Skeletal muscle tissue (tissue), 4 donors: Measurements from ENCODE around the gene GPR3. TPM values are rescaled to one million over a fixed set of nuclear protein-coding genes. Genes with fewer than 3 reads are reported as not detected.
"Not testable (repeated sequence)": the region's sequence is repeated elsewhere in the genome, so short reads cannot be mapped to it uniquely, and the experiment has no call there.

Experiments
- H3K27ac ChIP-seq: one replicate; pipeline ENCODE4 v1.7.0; 2013; ENCODE audit warnings: mild to moderate bottlenecking, low read depth, low read length, inconsistent platforms
- H3K27me3 ChIP-seq, 3 donors: one replicate each; pipeline ENCODE4 v1.7.0; 2013; ENCODE audit warnings: low read length in 3 of 3; ENCODE audit not compliant: control insufficient read depth in 3 of 3, insufficient read depth in 3 of 3
- H3K36me3 ChIP-seq, 3 donors: one replicate each; pipeline ENCODE4 v1.7.0; 2013; ENCODE audit warnings: low read length in 3 of 3; ENCODE audit not compliant: control insufficient read depth in 3 of 3, insufficient read depth in 3 of 3
- H3K4me1 ChIP-seq, 3 donors: one replicate each; pipeline ENCODE4 v1.7.0; 2013; ENCODE audit warnings: low read length in 3 of 3, mild to moderate bottlenecking in 3 of 3; ENCODE audit not compliant: control insufficient read depth in 3 of 3, insufficient read depth in 3 of 3
- H3K4me3 ChIP-seq, 3 donors: one replicate each; pipeline ENCODE4 v1.7.0; 2013; ENCODE audit warnings: low read length in 3 of 3
- H3K9ac ChIP-seq, 3 donors: one replicate each; pipeline ENCODE4 v1.7.0; 2013; ENCODE audit warnings: low read length in 3 of 3, mild to moderate bottlenecking in 3 of 3, moderate library complexity in 2 of 3, low read depth in 1 of 3
- H3K9me3 ChIP-seq, 3 donors: one replicate each; pipeline ENCODE4 v1.7.0; 2013; ENCODE audit warnings: low read length in 3 of 3; ENCODE audit not compliant: control insufficient read depth in 3 of 3
- total RNA-seq: library from RNA; depleted of rRNA; stranded (reverse); fragments of >200 nt; gene quantifications from one replicate; pipeline ENCODE4 v1.2.3, GENCODE V29; 2014
- donor health status: Osteomylitis.

Gene GPR3
- total RNA-seq, 1 donor from 2014 or later: under 0.01 TPM

DNA sequence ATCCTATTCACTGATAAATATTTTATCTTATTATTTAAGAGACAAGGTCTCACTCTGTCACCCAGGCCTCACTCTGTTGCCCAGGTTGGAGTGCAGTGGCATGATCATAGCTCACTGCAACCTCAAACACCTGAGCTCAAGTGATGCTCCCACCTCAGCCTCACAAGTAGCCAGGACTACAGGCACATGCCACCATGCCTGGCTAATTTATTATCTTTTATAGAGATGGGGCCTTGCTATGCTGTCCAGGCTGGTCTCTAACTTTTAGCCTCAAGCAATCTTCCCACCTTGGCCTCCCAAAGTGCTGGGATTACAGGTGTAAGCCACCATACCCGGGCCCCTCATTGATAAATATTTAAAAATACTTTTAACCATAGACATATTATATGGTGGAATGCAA, 40.3 kb downstream of the GPR3 start:
- H3K4me1 ChIP-seq: peaks cover 52 to 70% (median 68%) of the 10 kb centered on the region in 3 donors
- H3K27ac ChIP-seq, H3K36me3 ChIP-seq, H3K9ac ChIP-seq, H3K9me3 ChIP-seq, H3K4me3 ChIP-seq, H3K27me3 ChIP-seq: not testable (repeated sequence)

- no peaks in the 10 kb centered on the region for H3K9me3 ChIP-seq
- H3K27ac ChIP-seq: peak overlapping the region; percentile 10
- peaks cover 0 to 3% (median 0%) of the 10 kb centered on the region in 3 donors for H3K36me3 ChIP-seq
- H3K4me3 ChIP-seq: no peak overlapping the region
- peaks cover 54 to 70% (median 68%) of the 10 kb centered on the region in 3 donors for H3K4me1 ChIP-seq
- no peak overlapping the region for H3K9ac ChIP-seq
- no peaks in the 10 kb centered on the region for H3K27me3 ChIP-seq
These were observed 41.3 kb downstream of the GPR3 start for GRCh38 chr1:27433706-27434105.

GRCh38 chr1:27435566-27436203, 43.3 kb downstream of the GPR3 start:
- peak overlapping the region in 1 of 3 donors; percentile 32 for H3K4me3 ChIP-seq
- H3K36me3 ChIP-seq: peaks cover 0 to 3% (median 0%) of the 10 kb centered on the region in 3 donors
- H3K9me3 ChIP-seq: no peaks in the 10 kb centered on the region
- H3K27ac ChIP-seq: peak overlapping the region; percentile 64
- peaks cover 55 to 67% (median 63%) of the 10 kb centered on the region in 3 donors for H3K4me1 ChIP-seq
- no peak overlapping the region for H3K9ac ChIP-seq
- no peaks in the 10 kb centered on the region for H3K27me3 ChIP-seq

DNA sequence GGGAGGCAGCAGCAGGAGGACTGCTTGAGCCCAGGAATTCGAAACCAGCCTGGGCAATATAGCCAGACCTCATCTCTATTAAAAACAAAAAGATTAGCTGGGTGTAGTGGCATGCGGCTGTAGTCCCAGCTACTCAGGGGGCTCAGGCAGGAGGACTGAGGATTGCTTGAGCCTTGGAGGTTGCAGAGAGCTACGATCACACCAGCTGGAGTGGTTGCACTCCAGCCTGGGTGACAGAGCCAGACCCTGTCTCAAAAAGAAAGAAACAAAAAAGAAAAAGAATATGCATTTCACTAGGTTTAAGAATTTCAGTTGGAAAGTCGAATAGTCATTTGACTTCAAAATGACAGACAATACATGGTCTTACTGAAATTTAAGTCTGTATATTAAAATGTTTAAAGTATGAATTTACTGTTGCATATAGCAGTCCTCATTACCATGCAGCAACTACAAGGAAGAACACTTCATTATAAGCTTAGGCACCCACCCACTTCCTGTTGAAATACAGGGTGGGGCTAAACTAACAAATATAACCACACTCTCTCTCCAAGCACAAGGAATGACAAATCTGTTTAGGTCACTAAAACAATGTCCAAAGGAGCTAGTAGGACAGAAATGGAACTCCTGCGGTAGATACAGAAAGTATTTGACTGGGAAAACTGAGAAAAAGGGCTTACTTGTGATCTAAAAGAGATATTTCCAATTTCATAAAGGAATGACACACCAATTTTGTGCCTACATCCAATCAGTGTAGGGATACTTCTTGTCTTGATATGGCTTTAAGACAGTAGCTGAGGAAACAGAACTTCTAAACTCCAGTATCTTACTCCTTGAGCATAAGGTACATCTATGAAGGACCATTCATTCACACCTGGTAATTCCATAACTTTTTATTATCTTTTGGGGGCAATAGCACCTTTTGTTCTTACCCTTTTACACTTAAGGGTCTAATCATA, 44.1 kb downstream of the GPR3 start:
- Histone ChIP-seq H3K9me3 (no peaks in the 10 kb centered on the region), H3K4me3 (peak overlapping the region in 1 of 3 donors; percentile 45), H3K9ac (no peak overlapping the region), H3K4me1 (peaks cover 47 to 59% (median 56%) of the 10 kb centered on the region in 3 donors), H3K36me3 (peaks cover 0 to under 1% (median 0%) of the 10 kb centered on the region in 3 donors), H3K27me3 (no peaks in the 10 kb centered on the region), H3K27ac (peak overlapping the region; percentile 64)

DNA sequence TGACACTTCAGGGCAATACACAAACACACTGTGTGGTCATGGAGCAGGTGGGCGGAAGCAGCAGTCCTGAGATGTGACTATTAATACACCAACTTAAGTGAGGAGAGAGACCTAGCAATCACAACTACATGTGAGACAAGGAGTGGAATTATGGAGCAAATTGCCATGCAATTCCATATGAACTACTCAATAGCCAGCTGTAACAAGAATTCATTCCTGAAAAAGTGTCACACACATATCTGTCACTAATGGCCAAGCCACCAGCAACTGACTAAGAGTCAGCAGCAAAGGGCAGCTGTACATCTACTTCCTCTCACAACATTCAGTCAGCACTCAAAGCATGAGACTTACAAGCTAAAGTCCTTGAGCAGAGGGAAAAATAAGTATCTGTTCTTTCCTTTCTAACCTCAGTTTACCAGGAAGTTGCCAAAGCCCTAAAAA, 46.2 kb downstream of the GPR3 start:
- Histone ChIP-seq H3K9me3 (no peaks in the 10 kb centered on the region), H3K9ac (no peak overlapping the region), H3K27ac (no peak overlapping the region), H3K36me3 (no peaks in the 10 kb centered on the region), H3K4me1 (peaks cover 44 to 53% (median 49%) of the 10 kb centered on the region in 3 donors), H3K4me3 (no peak overlapping the region), H3K27me3 (no peaks in the 10 kb centered on the region)

- Histone ChIP-seq H3K27me3 (no peaks in the 10 kb centered on the region), H3K27ac (no peak overlapping the region), H3K9ac (no peak overlapping the region), H3K4me1 (peaks cover 42 to 50% (median 45%) of the 10 kb centered on the region in 3 donors), H3K4me3 (no peak overlapping the region), H3K36me3 (no peaks in the 10 kb centered on the region), H3K9me3 (no peaks in the 10 kb centered on the region)
These were observed 46.7 kb downstream of the GPR3 start for GRCh38 chr1:27439150-27439549.

DNA sequence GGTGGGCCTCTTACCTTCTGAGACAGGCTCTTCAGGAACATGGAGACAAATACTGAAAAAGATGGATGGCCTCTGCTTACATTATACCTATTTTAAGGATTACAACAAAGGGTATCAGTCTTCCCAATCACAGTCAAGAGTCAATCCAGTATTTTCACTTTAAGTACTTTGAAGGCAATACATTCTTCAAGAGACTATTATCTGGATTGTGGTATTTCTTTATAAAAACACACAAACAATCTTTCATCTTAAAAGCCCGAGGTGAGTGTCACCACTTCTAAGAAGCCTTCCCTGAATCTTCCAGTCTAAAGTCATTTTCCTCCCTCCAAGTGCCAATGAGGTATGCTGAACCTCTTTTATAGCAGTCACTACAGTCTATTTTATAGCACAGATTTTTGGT, 52.2 kb downstream of the GPR3 start:
- Histone ChIP-seq H3K27ac (no peak overlapping the region), H3K9me3 (no peaks in the 10 kb centered on the region), H3K4me3 (no peak overlapping the region), H3K4me1 (peaks cover 6 to 13% (median 9%) of the 10 kb centered on the region in 3 donors), H3K27me3 (no peaks in the 10 kb centered on the region), H3K9ac (no peak overlapping the region), H3K36me3 (no peaks in the 10 kb centered on the region)

Other genes with a start within 250 kb of the GPR3 start
- 1.6 TPM for gene SLC9A1, start 237.5 kb upstream of the GPR3 start, total RNA-seq
- 13.0 TPM for gene WDTC1, start 158.0 kb upstream of the GPR3 start, total RNA-seq
- gene TMEM222, start 70.5 kb upstream of the GPR3 start, total RNA-seq: 14.1 TPM
- gene SYTL1, start 50.6 kb upstream of the GPR3 start, total RNA-seq: under 0.01 TPM
- 4.2 TPM for gene MAP3K6, start 25.7 kb upstream of the GPR3 start, total RNA-seq
- not detected for gene FCN3, start 17.8 kb upstream of the GPR3 start, total RNA-seq
- gene CD164L2, start 9.3 kb upstream of the GPR3 start, total RNA-seq: not detected
- gene WASF2, start 97.5 kb downstream of the GPR3 start, total RNA-seq: 25.6 TPM
- gene AHDC1, start 211.5 kb downstream of the GPR3 start, total RNA-seq: 19.8 TPM
- gene FGR, start 242.6 kb downstream of the GPR3 start, total RNA-seq: 2.6 TPM